HG03457 (cell line): ENCODE results near the gene RDH16.
"Not testable (repeated sequence)": the region's sequence is repeated elsewhere in the genome, so short reads cannot be mapped to it uniquely, and the experiment has no call there.

Experiments
- ATAC-seq: cut with Tn5 transposase; IDR thresholded peaks from one replicate; pipeline ENCODE4 v1.9.1; 2021; ENCODE audit warnings: moderate number of reproducible peaks; ENCODE audit not compliant: unreplicated experiment

RDH16 gene

DNA sequence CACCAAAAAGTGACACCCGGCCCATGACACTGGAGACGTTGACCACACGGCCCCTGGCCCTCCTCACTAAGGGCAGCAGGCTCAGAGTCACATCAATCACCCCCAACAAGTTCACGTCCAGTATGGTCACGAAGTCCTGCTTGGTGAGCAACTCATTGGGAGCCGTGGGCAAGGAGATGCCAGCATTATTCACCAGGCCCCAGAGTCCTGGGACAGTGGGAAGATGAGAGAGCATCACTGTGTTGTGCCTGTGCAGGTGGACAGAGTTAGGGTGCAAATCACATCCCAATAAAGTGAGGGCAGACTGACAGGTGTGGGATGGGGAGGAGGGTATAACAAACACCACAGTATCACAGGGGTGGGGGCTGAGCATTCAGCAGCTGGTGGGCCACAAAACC is 2.5 kb downstream of the RDH16 start:
- ATAC-seq: no peak

DNA sequence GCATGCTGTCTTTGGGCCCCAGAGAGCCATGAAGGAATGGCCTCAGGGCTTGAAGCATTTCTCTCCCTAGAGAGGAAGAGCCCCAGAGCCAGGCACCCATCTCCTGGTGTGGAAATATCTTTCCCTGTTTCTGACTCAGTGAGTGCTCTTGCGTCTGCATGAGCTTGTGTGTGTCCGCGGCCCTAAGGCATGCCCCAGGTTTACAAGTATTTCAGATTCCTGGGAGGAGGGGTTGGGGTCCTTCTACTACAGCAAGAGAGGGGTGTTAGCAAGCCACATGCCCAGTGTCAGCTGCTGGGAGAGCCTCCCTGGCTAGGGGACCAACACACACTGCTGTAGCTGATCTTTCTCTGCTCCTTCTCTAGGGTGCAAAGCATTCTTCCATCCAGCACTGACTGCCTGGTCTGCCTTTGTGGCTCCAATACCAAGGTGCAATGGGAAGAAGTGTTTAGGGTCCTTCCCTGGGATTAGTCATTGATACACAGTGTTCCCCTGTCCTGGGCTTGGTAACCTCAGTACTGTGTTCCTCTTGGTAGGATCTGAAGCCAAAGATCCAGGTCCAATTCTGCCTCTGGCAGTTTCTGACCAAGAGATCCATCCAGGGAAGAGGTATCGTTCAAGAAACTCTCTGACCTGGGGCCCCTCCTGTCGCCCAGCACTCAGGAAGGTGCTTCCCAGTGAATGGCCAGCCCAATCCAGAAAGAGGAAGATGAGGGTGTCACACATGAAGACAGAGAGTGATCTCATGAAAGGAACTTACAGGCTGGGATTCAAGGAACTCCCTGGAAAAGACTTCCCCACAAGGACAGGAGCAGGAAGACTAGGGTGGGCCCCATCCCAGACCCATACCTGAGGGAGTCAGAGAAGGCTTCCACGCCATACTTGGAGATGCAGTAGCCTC is 3.1 kb downstream of the RDH16 start:
- no peak for ATAC-seq

DNA sequence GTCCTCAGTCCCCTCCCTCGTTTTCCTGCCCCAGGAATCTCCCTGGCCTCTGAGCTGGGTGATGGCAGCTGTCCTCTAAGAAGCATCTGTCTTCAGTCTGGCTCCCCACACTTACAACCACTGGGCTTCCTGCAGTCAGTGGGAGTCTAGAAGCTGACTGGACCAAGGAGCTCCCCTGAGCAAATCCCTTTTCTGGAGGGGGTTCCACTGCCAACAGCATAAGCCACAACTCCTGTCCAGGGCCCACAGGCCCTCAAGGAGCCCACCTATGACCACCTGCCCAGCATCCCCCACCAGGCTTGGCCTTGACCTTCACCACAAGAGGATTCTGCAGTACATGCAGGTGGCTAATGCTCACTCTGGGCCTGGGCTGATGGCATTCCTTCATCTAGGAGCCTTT is 4.1 kb downstream of the RDH16 start:
- no peak for ATAC-seq

DNA sequence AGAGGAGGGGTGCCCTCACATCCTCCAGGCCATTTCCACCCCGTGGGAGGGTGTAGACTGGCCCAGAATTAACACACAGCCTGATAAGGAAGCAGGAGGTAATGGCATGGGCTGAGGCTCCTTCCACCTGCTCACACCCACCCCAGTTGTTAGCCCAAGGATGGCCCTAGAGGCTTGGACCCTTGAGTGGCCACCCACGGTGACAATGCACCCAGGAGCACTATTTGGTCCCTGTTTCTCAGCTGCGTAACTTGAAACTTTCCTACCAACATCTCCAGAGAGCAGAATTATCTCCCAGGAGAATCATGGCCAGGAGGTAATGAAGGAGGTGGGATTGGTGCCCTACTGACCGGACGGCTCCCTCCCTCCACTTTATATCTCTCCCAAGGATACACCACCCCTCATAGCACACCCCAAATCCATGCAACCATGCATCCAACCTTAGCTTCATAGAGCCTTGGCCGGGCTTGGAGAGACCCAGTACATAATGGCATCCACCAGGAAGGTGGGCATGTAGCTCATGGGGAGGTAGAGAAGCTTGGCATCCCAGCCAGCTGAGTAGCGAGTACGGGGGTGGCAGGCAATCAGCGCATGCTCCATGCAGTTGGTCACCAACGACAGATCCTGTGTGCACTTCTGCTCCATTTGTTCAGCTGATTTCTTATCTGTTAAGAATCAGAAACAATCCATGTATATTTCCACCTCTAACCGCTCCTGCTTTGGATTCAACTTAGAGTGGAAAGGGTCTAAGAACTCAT is 5.6 kb downstream of the RDH16 start:
- no peak for ATAC-seq

DNA sequence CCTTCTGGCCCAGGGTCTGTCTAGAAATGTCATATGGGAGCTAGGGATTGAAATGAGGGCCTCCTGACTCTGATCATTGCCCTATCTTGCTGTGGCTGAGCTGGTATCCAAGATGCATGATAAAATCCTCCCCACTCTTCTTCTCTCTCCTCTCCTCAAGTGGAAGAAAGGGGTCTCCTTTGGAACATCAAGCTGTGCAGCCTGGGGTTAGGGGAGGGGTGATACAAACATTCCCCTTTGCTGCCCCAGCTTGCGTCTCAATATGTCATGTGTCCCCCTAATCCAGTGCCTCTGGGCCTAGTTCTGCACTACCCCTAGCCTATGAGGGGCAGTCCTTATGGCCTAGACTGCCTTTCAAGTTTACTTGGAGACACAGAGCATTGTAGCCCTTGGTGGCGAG is 8.5 kb downstream of the RDH16 start:
- no peak for ATAC-seq

DNA sequence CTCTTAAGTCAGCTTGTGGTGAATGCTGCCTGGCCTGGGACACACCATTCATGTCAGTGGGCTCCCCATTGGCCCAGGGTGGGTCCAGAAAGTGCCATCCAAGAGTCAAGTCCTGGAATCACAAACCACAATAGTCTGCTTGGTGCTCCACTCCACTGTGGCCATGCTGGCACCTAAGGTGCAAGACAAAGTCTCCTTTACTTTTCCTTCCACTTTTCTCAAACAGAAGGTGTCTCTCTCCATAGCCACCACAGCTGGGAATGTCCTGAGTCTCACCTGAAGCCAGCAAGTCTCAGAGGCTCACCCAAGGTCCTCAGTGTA is 9.0 kb downstream of the RDH16 start:
- ATAC-seq: no peak

DNA sequence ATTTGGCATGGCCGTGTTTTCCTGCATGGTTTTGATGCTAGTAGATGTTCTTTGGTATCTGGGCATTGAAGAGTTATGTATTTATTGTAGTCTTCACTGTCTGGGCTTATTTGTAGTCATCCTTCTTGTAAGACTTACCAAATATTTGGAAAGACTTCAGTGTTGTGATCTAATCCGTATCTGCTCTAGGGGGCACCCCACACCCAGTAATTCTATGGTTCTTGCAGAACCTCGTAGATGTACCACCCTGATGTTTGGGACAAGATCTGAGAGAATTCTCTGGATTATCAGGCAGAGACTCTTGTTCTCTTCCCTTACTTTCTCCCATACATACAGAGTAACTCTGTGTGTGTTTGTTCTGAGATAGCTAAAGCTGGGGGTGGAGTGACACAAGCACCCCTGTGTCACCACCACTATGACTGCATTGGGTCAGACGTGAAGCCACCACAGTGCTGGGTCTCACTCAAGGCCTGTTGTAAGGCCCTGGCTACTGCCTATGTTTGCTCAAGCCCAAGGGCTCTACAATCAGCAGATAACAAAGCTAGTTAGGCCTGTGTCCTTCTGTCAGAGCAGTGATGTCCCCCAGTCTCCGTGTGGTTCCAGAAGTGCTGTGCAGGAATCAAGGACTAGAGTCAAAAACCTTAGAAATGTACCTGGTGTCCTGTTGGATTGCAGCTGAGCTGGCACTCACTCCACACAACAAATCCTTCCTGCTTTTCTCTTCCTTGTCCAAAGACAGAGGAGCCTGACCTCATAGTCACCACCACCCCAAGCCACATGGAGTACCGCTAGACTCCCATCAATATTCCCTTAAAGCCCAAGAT is 9.6 kb downstream of the RDH16 start:
- ATAC-seq: no peak

DNA sequence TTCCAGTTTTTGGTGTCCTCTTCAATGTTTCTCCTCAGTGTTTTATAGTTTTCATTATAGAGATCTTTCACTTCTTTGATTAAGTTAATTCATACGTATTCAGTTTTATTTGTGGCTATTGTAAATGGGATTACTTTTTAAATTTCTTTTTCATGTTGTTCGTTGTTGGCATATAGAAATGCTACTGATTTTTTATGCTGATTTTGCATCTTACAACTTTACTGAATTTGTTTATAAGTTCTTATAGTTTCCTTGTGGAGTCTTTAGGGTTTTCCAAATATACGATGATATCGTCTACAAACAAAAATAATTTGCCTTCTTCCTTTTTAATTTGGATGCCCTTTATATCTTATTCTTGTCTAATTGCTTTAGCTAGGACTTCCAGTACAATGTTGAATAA is 13.5 kb downstream of the RDH16 start:
- no peak for ATAC-seq

DNA sequence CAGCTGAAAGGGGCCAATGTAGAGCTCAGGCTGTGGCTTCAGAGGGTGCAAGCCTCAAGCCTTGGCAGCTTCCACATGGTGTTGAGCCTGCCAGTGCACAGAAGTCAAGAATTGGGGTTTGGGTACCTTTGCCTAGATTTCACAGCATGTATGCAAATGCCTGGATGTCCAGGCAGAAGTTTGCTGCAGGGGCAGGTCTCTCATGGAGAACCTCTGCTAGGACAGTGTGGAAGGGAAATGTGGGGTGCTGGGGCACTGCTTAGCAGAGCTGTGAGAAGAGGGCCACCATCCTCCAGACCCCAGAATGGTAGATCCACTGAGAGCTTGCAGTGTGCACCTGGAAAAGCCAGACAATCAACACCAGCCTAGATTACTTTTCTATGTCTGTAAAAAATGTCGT is 14.0 kb downstream of the RDH16 start:
- ATAC-seq: not testable (repeated sequence)

DNA sequence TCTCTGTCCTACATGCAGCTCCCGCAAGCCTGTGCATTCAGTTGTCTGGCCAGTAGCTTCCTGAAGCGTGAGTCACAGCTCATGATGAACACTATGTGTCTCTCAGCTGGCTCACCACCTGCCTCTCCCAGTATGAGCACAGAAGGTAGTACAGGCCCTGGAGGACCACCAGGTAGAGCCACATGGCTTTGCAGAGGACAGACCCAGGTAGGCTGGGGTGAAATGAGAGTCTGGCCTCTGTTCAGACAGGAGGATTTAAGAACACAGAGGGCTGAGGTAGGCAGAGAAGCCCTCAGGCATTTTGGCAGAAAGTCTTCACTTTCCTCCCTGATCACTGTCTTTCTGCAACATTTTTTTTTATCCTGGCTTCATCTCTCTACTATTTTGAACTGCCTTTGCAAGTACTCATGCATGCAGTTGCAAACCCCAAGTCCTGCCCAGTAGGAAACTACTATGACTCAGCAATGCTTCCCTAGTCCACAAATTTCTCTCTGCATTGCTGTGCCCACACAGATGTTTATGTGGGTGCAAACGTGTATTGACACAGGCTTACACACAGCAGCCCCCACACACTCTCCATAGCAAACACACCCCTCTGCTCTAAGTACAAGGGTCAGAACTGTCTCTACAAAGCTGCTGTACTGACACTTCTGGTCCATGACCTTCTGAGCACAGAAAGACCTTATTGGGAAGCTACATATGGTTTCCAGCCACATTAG is 15.9 kb downstream of the RDH16 start:
- ATAC-seq: no peak

DNA sequence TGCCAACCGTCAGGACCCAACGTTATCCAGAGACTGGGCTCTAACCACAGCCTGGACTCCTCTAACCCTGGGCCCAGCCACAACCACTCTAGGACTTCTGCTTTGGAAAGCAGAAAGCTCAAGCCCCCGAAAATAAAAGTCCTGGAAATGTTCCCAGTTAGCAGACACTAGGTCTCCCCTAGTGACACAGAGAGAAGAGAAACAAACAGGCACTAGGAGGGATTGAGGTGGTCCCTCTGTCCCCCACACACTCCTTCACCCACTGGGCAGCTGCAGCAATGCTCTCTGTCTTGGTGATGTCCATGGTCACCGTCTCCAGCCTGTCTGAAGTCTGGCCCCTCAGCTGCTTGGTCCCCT is 16.5 kb downstream of the RDH16 start:
- not testable (repeated sequence) for ATAC-seq

DNA sequence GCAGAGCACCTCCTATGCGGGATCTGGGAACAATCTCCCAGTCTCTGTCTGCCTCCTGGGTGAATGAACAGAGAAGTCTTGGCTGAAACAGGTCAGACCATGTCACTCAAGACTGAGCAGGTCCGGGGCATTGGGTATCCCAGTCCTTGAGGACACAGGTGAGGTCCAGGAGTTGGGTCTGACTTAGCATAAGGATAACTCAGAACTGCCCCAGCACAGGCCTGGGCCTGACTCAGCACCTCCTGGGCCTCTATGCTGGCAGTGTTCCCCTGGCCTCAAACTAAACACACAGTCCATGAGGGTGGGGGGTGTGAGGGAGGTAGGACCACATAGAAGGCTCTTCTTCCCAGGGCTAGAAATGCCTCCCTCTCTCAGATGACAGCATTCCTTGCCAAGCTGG is 21.7 kb downstream of the RDH16 start:
- ATAC-seq: no peak

DNA sequence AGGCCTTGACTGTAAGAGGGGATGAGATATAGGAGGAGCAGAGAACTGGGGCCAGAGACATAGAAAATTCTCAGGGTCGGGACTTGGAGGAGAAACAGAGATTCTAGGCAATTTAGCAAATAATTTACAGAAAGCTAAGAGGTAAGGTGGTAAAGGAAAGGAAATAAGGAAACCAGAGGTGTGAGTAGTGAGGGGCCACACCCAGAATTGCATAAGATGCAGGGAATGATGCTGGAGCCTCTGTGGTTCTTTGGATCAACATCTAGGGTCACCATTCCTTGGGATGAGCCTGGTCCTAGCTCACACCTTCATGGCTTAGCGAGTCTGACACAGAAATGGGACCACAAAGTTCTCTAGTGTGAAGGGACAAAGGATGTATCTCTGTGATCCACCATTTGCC is 22.3 kb downstream of the RDH16 start:
- ATAC-seq: no peak

DNA sequence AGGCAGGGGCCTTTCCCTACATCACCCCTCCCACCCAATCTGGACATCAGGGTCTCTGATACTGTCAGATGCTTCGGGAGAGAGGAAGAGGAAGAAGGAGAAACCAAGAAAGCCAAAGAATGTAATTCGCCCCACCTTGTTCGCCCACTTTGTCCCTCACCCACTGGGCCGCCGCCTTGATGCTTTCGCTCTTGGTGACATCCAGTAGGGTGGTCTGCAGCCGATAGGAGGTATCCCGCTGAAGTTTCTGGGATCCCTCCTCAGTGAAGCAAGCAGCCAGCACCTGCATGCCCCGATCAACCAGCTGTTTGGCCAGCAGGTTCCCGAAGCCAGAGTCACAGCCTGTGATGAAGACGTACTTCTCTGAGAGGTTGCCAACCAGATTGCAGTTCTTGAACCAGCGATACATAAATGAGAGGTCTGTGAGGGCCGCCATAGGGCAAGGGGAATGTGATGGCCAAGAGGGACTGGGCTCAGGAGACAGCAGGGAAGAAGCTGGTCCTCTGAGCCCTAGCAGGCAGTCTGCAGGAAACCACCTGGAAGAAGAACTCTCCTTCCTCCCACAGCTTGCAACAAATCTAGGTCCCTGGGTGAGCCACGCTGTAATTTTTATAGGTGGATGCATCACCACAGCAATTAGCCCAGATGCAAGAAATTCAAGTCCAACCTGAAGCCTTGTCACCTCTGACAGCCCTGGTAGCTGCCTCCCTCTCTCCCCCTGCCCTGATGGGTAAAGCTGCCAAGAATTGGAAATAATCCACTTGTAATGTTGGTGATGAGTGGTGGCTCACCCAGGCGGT is 23.4 kb downstream of the RDH16 start, which contains the start of gene SDR9C7:
Gene SDR9C7 (minus strand): TSS at position 583 of the 800 bp plus-strand sequence. CDS start 147 bp downstream, at position 436.
- no peak for ATAC-seq

DNA sequence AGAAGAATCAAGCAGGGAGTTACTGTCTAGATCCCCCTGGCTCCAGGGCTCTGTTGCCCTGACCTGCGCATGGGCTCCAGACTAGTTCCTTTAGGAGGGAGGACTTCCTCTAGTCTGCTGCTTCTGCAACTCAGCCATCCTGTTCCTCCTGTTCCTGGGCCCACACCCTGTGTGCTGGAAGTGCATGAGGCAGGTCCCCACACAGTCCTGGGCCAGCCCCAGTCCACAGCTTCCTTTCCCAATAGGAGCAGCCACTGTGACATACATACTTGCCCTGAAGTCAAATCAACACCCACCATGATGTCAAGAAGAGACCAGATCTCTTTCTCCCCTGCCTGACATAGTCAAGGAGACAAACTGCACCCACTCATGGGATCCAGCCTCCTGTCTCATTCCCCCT is 24.5 kb downstream of the RDH16 start:
- ATAC-seq: no peak

DNA sequence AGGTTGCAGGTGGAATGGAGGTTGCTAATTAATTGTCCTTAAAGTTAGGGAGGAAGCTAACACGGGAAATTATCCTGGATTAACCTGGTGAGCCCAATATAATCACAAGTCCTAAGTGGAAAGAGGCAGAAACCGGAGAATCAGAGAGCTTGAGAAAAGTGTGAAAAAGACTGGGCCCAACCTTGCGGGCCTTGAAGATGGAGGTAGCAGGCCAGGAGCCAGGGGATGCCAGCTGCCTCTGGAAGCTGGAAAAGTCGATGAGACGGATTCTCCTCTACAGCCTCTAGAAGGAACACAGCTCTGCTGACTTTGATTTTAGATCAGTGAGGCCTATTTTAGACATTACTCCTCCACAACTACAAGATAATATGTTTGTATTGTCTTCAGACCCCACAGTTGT is 25.3 kb downstream of the RDH16 start:
- ATAC-seq: no peak

DNA sequence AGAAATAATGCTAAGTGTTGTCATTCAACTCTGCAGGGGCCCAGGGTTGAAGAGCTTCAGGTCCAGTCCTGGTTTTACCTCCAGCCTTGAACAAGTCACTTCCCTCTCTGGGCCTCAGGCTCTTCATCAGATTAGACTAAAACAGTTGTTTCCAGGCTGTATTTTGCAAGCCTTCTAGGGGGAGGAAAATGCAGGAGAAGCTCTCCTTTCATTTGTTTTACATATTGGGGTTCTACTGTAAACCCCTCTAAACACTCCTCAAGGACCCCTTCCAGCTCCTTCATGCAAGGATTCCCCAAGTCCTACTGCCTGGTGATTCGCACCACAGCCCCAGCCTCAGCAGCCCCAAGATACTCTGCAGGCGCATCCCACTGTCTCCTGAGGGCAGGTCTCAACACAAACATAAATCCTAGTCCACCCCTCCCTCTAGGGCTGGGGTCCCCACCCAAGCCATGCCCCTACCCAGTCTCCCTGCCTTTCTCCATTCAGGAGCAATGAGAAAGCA is 25.9 kb downstream of the RDH16 start:
- ATAC-seq: no peak

DNA sequence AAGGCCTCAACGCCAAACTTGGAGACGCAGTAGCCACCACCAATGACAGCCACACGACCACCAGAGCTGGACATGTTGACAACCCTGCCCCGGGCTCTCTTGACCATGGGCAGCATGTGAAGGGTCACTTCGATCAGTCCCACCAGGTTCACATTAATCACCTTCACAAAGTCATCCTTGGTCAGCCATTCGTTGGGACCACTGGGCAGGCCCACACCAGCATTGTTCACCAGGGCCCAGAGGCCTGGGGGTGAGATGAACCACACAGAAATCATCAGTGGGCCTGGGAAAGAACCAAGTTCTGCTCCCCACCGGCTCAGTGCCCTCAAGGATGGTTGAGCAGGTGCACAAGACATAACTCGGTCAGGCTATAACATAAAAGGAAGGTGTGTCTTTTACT is 27.2 kb downstream of the RDH16 start:
- no peak for ATAC-seq

DNA sequence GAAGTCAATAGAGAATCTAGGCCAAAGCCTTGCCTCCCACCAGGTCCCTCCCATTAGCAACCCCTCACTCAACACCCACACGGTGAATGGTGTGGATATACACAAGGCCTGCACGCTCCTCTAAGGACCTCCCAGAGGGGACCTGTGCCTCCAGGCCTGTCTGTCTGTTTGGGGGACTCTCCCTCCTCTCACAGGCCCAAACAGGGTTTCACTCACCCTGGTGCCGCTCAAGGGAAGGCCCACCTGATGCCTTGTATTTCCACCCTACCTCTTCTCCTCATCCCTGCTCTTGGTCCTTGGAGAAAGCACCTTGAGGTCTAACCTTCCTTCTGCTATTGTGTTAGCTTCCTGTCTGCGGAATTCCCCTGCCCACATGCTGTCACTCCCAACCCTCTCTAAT is 27.6 kb downstream of the RDH16 start:
- ATAC-seq: no peak

DNA sequence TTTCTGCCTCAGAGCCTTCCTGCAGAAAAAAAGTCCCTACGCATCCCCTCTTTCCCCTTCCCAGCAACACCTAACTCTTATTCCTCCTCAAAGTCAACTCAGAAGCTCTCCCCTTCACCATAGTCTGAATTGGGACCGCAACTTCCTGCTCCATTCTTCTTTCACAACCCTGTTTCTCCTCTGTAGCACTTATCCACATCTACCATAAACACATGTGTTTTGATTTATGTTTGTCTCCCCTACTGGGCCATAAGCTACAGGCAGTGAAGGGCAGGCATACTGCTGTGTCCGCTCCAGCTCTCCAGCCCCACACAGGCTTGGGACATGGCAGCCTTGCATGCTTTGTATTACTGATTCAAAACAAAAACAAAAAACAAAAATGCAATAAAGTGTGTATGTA is 29.1 kb downstream of the RDH16 start:
- ATAC-seq: no peak
